ENCODE data around the gene LRRC61. TPM values are rescaled to one million over a fixed set of nuclear protein-coding genes. Genes with fewer than 3 reads are reported as not detected.

Gene LRRC61
- total RNA-seq, 1 donor, result 4.0 TPM

GRCh38 chr7:150365673-150366398 lies 42.7 kb downstream of the LRRC61 start:
- no peak for DNase-seq (ENCODE audit: insufficient read length, low spot score, missing footprints)
- Histone ChIP-seq H3K4me2 (ENCODE audit: insufficient read depth, low read length) (no peak overlapping the region), H3K27ac (ENCODE audit: low read depth, low read length) (no peak overlapping the region), H2AFZ (ENCODE audit: low read length) (no peak overlapping the region), H3K79me2 (ENCODE audit: insufficient read depth, low read length) (peaks cover 17% of the 10 kb centered on the region), H4K20me1 (ENCODE audit: insufficient read depth, low read length) (peaks cover 13% of the 10 kb centered on the region), H3K36me3 (ENCODE audit: insufficient read depth, low read length) (no peaks in the 10 kb centered on the region), H3K27me3 (ENCODE audit: insufficient read depth, low read length) (no peaks in the 10 kb centered on the region), H3K4me1 (ENCODE audit: insufficient read depth, low read length) (peaks cover 21% of the 10 kb centered on the region), H3K9me3 (ENCODE audit: low read depth, low read length) (no peaks in the 10 kb centered on the region), H3K4me3 (ENCODE audit: insufficient read depth, low read length) (no peak overlapping the region)
- TF ChIP-seq, protein P1, sequence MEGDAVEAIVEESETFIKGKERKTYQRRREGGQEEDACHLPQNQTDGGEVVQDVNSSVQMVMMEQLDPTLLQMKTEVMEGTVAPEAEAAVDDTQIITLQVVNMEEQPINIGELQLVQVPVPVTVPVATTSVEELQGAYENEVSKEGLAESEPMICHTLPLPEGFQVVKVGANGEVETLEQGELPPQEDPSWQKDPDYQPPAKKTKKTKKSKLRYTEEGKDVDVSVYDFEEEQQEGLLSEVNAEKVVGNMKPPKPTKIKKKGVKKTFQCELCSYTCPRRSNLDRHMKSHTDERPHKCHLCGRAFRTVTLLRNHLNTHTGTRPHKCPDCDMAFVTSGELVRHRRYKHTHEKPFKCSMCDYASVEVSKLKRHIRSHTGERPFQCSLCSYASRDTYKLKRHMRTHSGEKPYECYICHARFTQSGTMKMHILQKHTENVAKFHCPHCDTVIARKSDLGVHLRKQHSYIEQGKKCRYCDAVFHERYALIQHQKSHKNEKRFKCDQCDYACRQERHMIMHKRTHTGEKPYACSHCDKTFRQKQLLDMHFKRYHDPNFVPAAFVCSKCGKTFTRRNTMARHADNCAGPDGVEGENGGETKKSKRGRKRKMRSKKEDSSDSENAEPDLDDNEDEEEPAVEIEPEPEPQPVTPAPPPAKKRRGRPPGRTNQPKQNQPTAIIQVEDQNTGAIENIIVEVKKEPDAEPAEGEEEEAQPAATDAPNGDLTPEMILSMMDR (IDR thresholded peaks at IDR 0.05; ENCODE audit: extremely low read depth, low read depth, low read length), result no peak

GRCh38 chr7:150367677-150368095 lies 44.5 kb downstream of the LRRC61 start:
- TF ChIP-seq, protein P1 (IDR thresholded peaks at IDR 0.05; ENCODE audit: extremely low read depth, low read depth, low read length), result no peak
- H3K4me3 ChIP-seq (ENCODE audit: insufficient read depth, low read length), result peak overlapping the region; percentile 93
- peak overlapping the region; percentile 65 for H3K27ac ChIP-seq (ENCODE audit: low read depth, low read length)
- peaks cover 31% of the 10 kb centered on the region for H3K79me2 ChIP-seq (ENCODE audit: insufficient read depth, low read length)
- H3K27me3 ChIP-seq (ENCODE audit: insufficient read depth, low read length), result no peaks in the 10 kb centered on the region
- H4K20me1 ChIP-seq (ENCODE audit: insufficient read depth, low read length), result peaks cover 18% of the 10 kb centered on the region
- H3K9me3 ChIP-seq (ENCODE audit: low read depth, low read length), result no peaks in the 10 kb centered on the region
- H3K36me3 ChIP-seq (ENCODE audit: insufficient read depth, low read length), result peaks cover 11% of the 10 kb centered on the region
- H3K4me2 ChIP-seq (ENCODE audit: insufficient read depth, low read length), result peak overlapping the region; percentile 100
- H2AFZ ChIP-seq (ENCODE audit: low read length), result peak overlapping the region; percentile 92
- peaks cover 24% of the 10 kb centered on the region for H3K4me1 ChIP-seq (ENCODE audit: insufficient read depth, low read length)
- DNase-seq (ENCODE audit: insufficient read length, low spot score, missing footprints), result peak; percentile 95

GRCh38 chr7:150368096-150368883 lies 45.1 kb downstream of the LRRC61 start, which contains the start of gene REPIN1:
TSS of gene REPIN1 (plus strand) at chr7:150368822. CDS start at chr7:150369712, 890 bp downstream.
- peaks cover 24% of the 10 kb centered on the region for H4K20me1 ChIP-seq (ENCODE audit: insufficient read depth, low read length)
- peak; percentile 98 for DNase-seq (ENCODE audit: insufficient read length, low spot score, missing footprints)
- peaks cover 24% of the 10 kb centered on the region for H3K4me1 ChIP-seq (ENCODE audit: insufficient read depth, low read length)
- H3K9me3 ChIP-seq (ENCODE audit: low read depth, low read length), result no peaks in the 10 kb centered on the region
- H3K36me3 ChIP-seq (ENCODE audit: insufficient read depth, low read length), result peaks cover 17% of the 10 kb centered on the region
- TF ChIP-seq, protein P1 (IDR thresholded peaks at IDR 0.05; ENCODE audit: extremely low read depth, low read depth, low read length), result no peak
- peak within 1 kb of the TSS; percentile 93 for H3K4me3 ChIP-seq (ENCODE audit: insufficient read depth, low read length)
- H3K4me2 ChIP-seq (ENCODE audit: insufficient read depth, low read length), result peak within 1 kb of the TSS; percentile 100
- H3K27me3 ChIP-seq (ENCODE audit: insufficient read depth, low read length), result no peaks in the 10 kb centered on the region
- peaks cover 37% of the 10 kb centered on the region for H3K79me2 ChIP-seq (ENCODE audit: insufficient read depth, low read length)
- H3K27ac ChIP-seq (ENCODE audit: low read depth, low read length), result peak within 1 kb of the TSS; percentile 86
- peak within 1 kb of the TSS; percentile 92 for H2AFZ ChIP-seq (ENCODE audit: low read length)

Measured in osteoblast (primary cell).